Loucy (cell line): ENCODE measurements around the gene ABHD11.

Source experiments
- H2AFZ ChIP-seq: fragments of 200-600 bp; sonication (generic); 2 replicates; pipeline ENCODE4 v1.6.0; 2016; ENCODE audit warnings: antibody characterized with exemption, mild to moderate bottlenecking, low read length, moderate library complexity
- H3F3A ChIP-seq: fragments of 200-600 bp; 2 replicates; pipeline ENCODE4 v1.6.0; 2016; ENCODE audit warnings: antibody characterized with exemption, low read depth, mild to moderate bottlenecking
- H3K27me3 ChIP-seq: fragments of 200-600 bp; sonication (generic); 2 replicates; pipeline ENCODE4 v1.6.1; 2014; ENCODE audit warnings: low read length, mild to moderate bottlenecking; ENCODE audit not compliant: insufficient read depth, poor library complexity, severe bottlenecking
- H3K36me3 ChIP-seq: fragments of 200-600 bp; sonication (generic); 2 replicates; pipeline ENCODE4 v1.6.1; 2016; ENCODE audit warnings: low read length; ENCODE audit not compliant: insufficient read depth
- H3K4me1 ChIP-seq: fragments of 200-600 bp; sonication (generic); 2 replicates; pipeline ENCODE4 v1.5.1; 2014; ENCODE audit warnings: low read length, mild to moderate bottlenecking; ENCODE audit not compliant: insufficient read depth, poor library complexity, severe bottlenecking
- H3K4me2 ChIP-seq: fragments of 200-600 bp; sonication (generic); 2 replicates; pipeline ENCODE4 v1.6.0; 2014; ENCODE audit warnings: antibody characterized with exemption, low read length, low read depth, mild to moderate bottlenecking; ENCODE audit not compliant: poor library complexity, severe bottlenecking
- H3K4me3 ChIP-seq: fragments of 200-600 bp; sonication (generic); 2 replicates; pipeline ENCODE4 v1.5.1; 2014; ENCODE audit warnings: low read length, mild to moderate bottlenecking, mixed read lengths; ENCODE audit not compliant: poor library complexity, severe bottlenecking
- H3K79me2 ChIP-seq: fragments of 200-600 bp; sonication (generic); 2 replicates; pipeline ENCODE4 v1.6.1; 2014; ENCODE audit warnings: low read length; ENCODE audit not compliant: insufficient read depth
- H3K9ac ChIP-seq: fragments of 200-600 bp; sonication (generic); 2 replicates; pipeline ENCODE4 v1.6.0; 2014; ENCODE audit warnings: mild to moderate bottlenecking, low read depth, low read length, moderate library complexity; ENCODE audit not compliant: poor library complexity, severe bottlenecking
- H3K9me2 ChIP-seq: fragments of 200-600 bp; sonication (generic); replicated peaks from 2 replicates; pipeline ENCODE4 v1.6.1; 2016; ENCODE audit warnings: low read depth, low read length, mixed read lengths
- H3K9me3 ChIP-seq: fragments of 200-600 bp; sonication (generic); 2 replicates; pipeline ENCODE4 v1.6.1; 2014; ENCODE audit warnings: mild to moderate bottlenecking, antibody characterized with exemption, low read length, low read depth; ENCODE audit not compliant: insufficient read depth
- H4K20me1 ChIP-seq: fragments of 200-600 bp; sonication (generic); 2 replicates; pipeline ENCODE4 v1.6.0; 2014; ENCODE audit warnings: antibody characterized with exemption, low read length, mild to moderate bottlenecking; ENCODE audit not compliant: insufficient read depth, poor library complexity, severe bottlenecking
- CTCF ChIP-seq: fragments of 200-600 bp; sonication (generic); conservative IDR thresholded peaks from 2 replicates; pipeline ENCODE4 v1.5.1; 2014; ENCODE audit warnings: mild to moderate bottlenecking, antibody characterized with exemption, low read length
- EZH2phosphoT487 ChIP-seq: fragments of 200-600 bp; IDR thresholded peaks from 2 replicates; pipeline ENCODE4 v1.6.1; 2018; ENCODE audit warnings: antibody characterized with exemption, mild to moderate bottlenecking, moderate library complexity, borderline replicate concordance

Gene ABHD11

GRCh38 chr7:73746378-73746777 lies 7.8 kb upstream of the ABHD11 start:
- TF ChIP-seq EZH2phosphoT487 (no peak), CTCF (no peak)
- H3K79me2 ChIP-seq: no peaks in the 10 kb centered on the region
- H3K4me2 ChIP-seq: no peak overlapping the region
- no peaks in the 10 kb centered on the region for H3K9me3 ChIP-seq
- no peaks in the 10 kb centered on the region for H3K4me1 ChIP-seq
- H3K4me3 ChIP-seq: no peak overlapping the region
- H3F3A ChIP-seq: no peaks in the 10 kb centered on the region
- no peaks in the 10 kb centered on the region for H3K36me3 ChIP-seq
- no peaks in the 10 kb centered on the region for H4K20me1 ChIP-seq
- no peaks in the 10 kb centered on the region for H3K9me2 ChIP-seq
- H2AFZ ChIP-seq: no peak overlapping the region
- no peak overlapping the region for H3K9ac ChIP-seq
- H3K27me3 ChIP-seq: no peaks in the 10 kb centered on the region

- H3K9me3 ChIP-seq: no peaks in the 10 kb centered on the region
- no peak overlapping the region for H3K9ac ChIP-seq
- H3K9me2 ChIP-seq: no peaks in the 10 kb centered on the region
- H3F3A ChIP-seq: no peaks in the 10 kb centered on the region
- H3K79me2 ChIP-seq: no peaks in the 10 kb centered on the region
- H2AFZ ChIP-seq: no peak overlapping the region
- H3K4me1 ChIP-seq: no peaks in the 10 kb centered on the region
- no peak for TF ChIP-seq CTCF
- TF ChIP-seq EZH2phosphoT487: no peak
- H3K4me2 ChIP-seq: no peak overlapping the region
- H4K20me1 ChIP-seq: no peaks in the 10 kb centered on the region
- no peaks in the 10 kb centered on the region for H3K27me3 ChIP-seq
- H3K36me3 ChIP-seq: no peaks in the 10 kb centered on the region
- no peak overlapping the region for H3K4me3 ChIP-seq
These were observed 4.4 kb upstream of the ABHD11 start for GRCh38 chr7:73742753-73743641.

- no peak overlapping the region for H3K4me3 ChIP-seq
- H3K9ac ChIP-seq: no peak overlapping the region
- H4K20me1 ChIP-seq: no peaks in the 10 kb centered on the region
- TF ChIP-seq CTCF: no peak
- TF ChIP-seq EZH2phosphoT487: no peak
- no peaks in the 10 kb centered on the region for H3K36me3 ChIP-seq
- H3K9me3 ChIP-seq: no peaks in the 10 kb centered on the region
- no peaks in the 10 kb centered on the region for H3K27me3 ChIP-seq
- H3F3A ChIP-seq: no peaks in the 10 kb centered on the region
- no peaks in the 10 kb centered on the region for H3K79me2 ChIP-seq
- H3K9me2 ChIP-seq: no peaks in the 10 kb centered on the region
- no peak overlapping the region for H3K4me2 ChIP-seq
- peaks cover 6% of the 10 kb centered on the region for H3K4me1 ChIP-seq
- no peak overlapping the region for H2AFZ ChIP-seq
These were observed 3.7 kb upstream of the ABHD11 start for GRCh38 chr7:73742338-73742752.
